Hindlimb muscle (tissue), 1 donor: ENCODE data around the gene PHF21A. TPM values are rescaled to one million over a fixed set of nuclear protein-coding genes. Genes with fewer than 3 reads are reported as not detected.

Source experiments
- DNase-seq: peaks from one replicate; pipeline ENCODE4 v3.0.0-alpha.2; 2013
- polyA plus RNA-seq: library from polyadenylated mRNA; unstranded; fragments of 120-200 nt; gene quantifications from one replicate; pipeline ENCODE4 v1.2.1, GENCODE V29; 2013; ENCODE audit not compliant: insufficient read length

PHF21A gene
- polyA plus RNA-seq, 1 donor, result 37.4 TPM

DNA sequence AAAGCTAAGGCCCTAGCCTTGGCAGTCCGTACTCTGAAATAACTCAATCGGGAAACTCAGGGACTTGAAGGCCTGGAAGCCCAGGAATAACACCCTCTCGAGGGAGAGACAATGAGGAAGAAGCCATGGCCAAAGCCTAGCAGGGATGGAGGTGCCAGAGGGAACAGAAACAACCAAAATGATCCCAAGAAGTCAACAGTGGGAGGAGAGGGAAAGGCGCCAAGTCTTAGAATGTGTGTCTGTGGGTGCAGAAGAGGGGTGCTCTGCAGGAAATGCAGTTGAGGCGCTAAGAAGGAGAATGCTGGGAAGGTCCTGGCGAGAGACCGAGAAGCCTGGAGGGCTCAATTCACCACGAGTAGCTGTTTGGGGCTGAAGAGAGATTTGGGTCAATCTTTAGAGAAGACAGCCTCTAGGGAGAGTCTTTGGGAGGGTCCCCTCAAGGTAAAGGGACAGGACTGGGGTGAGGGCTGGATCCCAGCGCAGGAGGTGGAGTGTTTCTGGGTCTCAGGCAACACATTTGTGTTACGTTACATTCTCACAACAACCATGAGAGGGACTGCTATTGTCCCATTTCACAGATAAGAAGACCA lies 236.6 kb downstream of the PHF21A start:
- no peak for DNase-seq

Other genes with a start within 250 kb of the PHF21A start
- 50.0 TPM for gene MAPK8IP1, start 235.8 kb downstream of the PHF21A start, polyA plus RNA-seq
- 0.26 TPM for gene FREY1, start 214.2 kb downstream of the PHF21A start, polyA plus RNA-seq
- gene PEX16, start 203.6 kb downstream of the PHF21A start, polyA plus RNA-seq, result 14.7 TPM
- gene LARGE2, start 198.8 kb downstream of the PHF21A start, polyA plus RNA-seq, result 0.44 TPM
- gene CREB3L1, start 156.2 kb upstream of the PHF21A start, polyA plus RNA-seq, result 38.3 TPM
- gene DGKZ, start 226.0 kb upstream of the PHF21A start, polyA plus RNA-seq, result 82.9 TPM